C4-2B (cell line): ENCODE results near the gene POM121L12.

ENCODE experiments used
- CTCF ChIP-seq: fragments of 450-650 bp; conservative IDR thresholded peaks from 2 replicates; pipeline ENCODE4 v1.5.1; 2017; ENCODE audit warnings: mild to moderate bottlenecking
- ZFX ChIP-seq: fragments of 450-650 bp; IDR thresholded peaks from 2 replicates; pipeline ENCODE4 v1.6.1; 2017

GRCh38 chr7:53022893-53023292 is 12.5 kb upstream of the POM121L12 start:
- TF ChIP-seq CTCF, result no peak
- no peak for TF ChIP-seq ZFX
